H1 (cell line): Measurements from ENCODE around the gene DNAJC27. TPM values are rescaled to one million over a fixed set of nuclear protein-coding genes. Genes with fewer than 3 reads are reported as not detected.

Experiments used
- CTCF ChIA-PET: fragments of 300-600 bp; sonication (Branson Sonifier 250); formaldehyde crosslinking; loops from one replicate; lab custom pipeline; 2021; ENCODE audit not compliant: partially characterized antibody; lab: Charles Lee
- POLR2A ChIA-PET: fragments of 300-600 bp; sonication (Branson Sonifier 250); formaldehyde crosslinking; loops from one replicate; lab custom pipeline; 2021; ENCODE audit warnings: inconsistent platforms; ENCODE audit not compliant: partially characterized antibody; lab: Charles Lee
- DNase-seq, 2 experiments: peaks; one replicate each; pipeline versions ENCODE4 v3.0.0 to v3.0.0-alpha.2; 2010 to 2022; ENCODE audit warnings: low spot score in 2 of 2, low read depth in 1 of 2, mixed read lengths in 1 of 2
- FAIRE-seq: peaks from 2 replicates; lab custom pipeline; 2011; peaks lifted over from hg19 to GRCh38; lab: Jason Lieb, UNC
- H2AFZ ChIP-seq: 2 replicates; pipeline ENCODE4 v1.8.1; 2012; ENCODE audit warnings: low read length, inconsistent platforms
- H2AK5ac ChIP-seq: 2 replicates; pipeline ENCODE4 v1.6.1; 2013; ENCODE audit warnings: low read depth, low read length
- H2BK120ac ChIP-seq: replicated peaks from 2 replicates; pipeline ENCODE3; 2013; ENCODE audit warnings: low read depth, low read length, inconsistent platforms
- H2BK12ac ChIP-seq: 2 replicates; pipeline ENCODE4 v1.6.1; 2013; ENCODE audit warnings: low read depth, low read length
- H2BK15ac ChIP-seq: 2 replicates; pipeline ENCODE4 v1.6.1; 2013; ENCODE audit warnings: low read length
- H2BK20ac ChIP-seq: 2 replicates; pipeline ENCODE4 v1.6.1; 2013; ENCODE audit warnings: low read length
- H2BK5ac ChIP-seq: 2 replicates; pipeline ENCODE4 v1.6.1; 2013; ENCODE audit warnings: low read depth, low read length
- H3K14ac ChIP-seq: 2 replicates; pipeline ENCODE4 v1.6.1; 2013; ENCODE audit warnings: inconsistent platforms; ENCODE audit not compliant: insufficient read length
- H3K18ac ChIP-seq: 2 replicates; pipeline ENCODE4 v1.6.1; 2013; ENCODE audit warnings: low read length; ENCODE audit errors: extremely low read depth
- H3K23ac ChIP-seq: 2 replicates; pipeline ENCODE4 v1.6.1; 2013; ENCODE audit warnings: inconsistent platforms; ENCODE audit not compliant: insufficient read length
- H3K23me2 ChIP-seq: 2 replicates; pipeline ENCODE4 v1.6.1; 2013; ENCODE audit warnings: low read depth, low read length
- H3K27ac ChIP-seq: 2 replicates; pipeline ENCODE4 v1.6.1; 2011; ENCODE audit warnings: low read depth, low read length, inconsistent platforms
- H3K27me3 ChIP-seq, 4 experiments: replicated peaks in 1 of 4; 1 replicate in 1 of 4; 2 replicates in 3 of 4; pipeline versions ENCODE4 v1.6.1 to v1.8.1; 2011 to 2013; ENCODE audit warnings: low read length in 3 of 4, mild to moderate bottlenecking in 3 of 4, inconsistent platforms in 2 of 4, mixed read lengths in 2 of 4, moderate library complexity in 1 of 4; ENCODE audit not compliant: control insufficient read depth in 3 of 4, insufficient read depth in 3 of 4; ENCODE audit errors: extremely low read depth in 1 of 4
- H3K36me3 ChIP-seq, 4 experiments: 2 replicates each; pipeline versions ENCODE4 v1.6.1 to v1.8.1; 2011 to 2013; ENCODE audit warnings: mild to moderate bottlenecking in 4 of 4, low read length in 3 of 4, moderate library complexity in 2 of 4, control low read depth in 1 of 4, inconsistent platforms in 1 of 4; ENCODE audit not compliant: insufficient read depth in 4 of 4, control insufficient read depth in 2 of 4
- H3K4ac ChIP-seq: replicated peaks from 2 replicates; pipeline ENCODE3; 2013; ENCODE audit warnings: low read length, low read depth, mixed read lengths, inconsistent platforms; ENCODE audit not compliant: insufficient read length
- H3K4me1 ChIP-seq, 4 experiments: replicated peaks in 1 of 4; 1 replicate in 1 of 4; 2 replicates in 3 of 4; pipeline versions ENCODE4 v1.6.1 to v1.8.1; 2011 to 2013; ENCODE audit warnings: low read length in 3 of 4, inconsistent platforms in 2 of 4, mixed read lengths in 1 of 4; ENCODE audit not compliant: insufficient read depth in 4 of 4, control insufficient read depth in 3 of 4
- H3K4me2 ChIP-seq, 2 experiments: 2 replicates each; pipeline versions ENCODE4 v1.6.1 to v1.8.1; 2011 to 2013; ENCODE audit warnings: low read depth in 2 of 2, low read length in 2 of 2, control low read depth in 1 of 2, inconsistent platforms in 1 of 2, mild to moderate bottlenecking in 1 of 2; ENCODE audit not compliant: insufficient read depth in 1 of 2
- H3K4me3 ChIP-seq, 4 experiments: fragments of 200-600, 300-600 bp in 1 of 4; sonication (generic), shearing (Covaris generic), sonication (Bioruptor Twin) in 1 of 4; 2 replicates each; pipeline versions ENCODE4 v1.5.1 to v1.8.1; 2011 to 2016; ENCODE audit warnings: low read length in 4 of 4, low read depth in 3 of 4, control low read depth in 2 of 4, inconsistent platforms in 2 of 4, mild to moderate bottlenecking in 2 of 4, mixed read lengths in 1 of 4, moderate library complexity in 1 of 4; ENCODE audit not compliant: insufficient read depth in 2 of 4; ENCODE audit errors: extremely low read depth in 1 of 4
- H3K56ac ChIP-seq: replicated peaks from 2 replicates; pipeline ENCODE3; 2013; ENCODE audit warnings: low read depth, mild to moderate bottlenecking, mixed read lengths, low read length, inconsistent platforms; ENCODE audit not compliant: insufficient read length
- H3K79me1 ChIP-seq: 2 replicates; pipeline ENCODE4 v1.6.1; 2013; ENCODE audit warnings: low read depth, low read length, control low read depth
- H3K79me2 ChIP-seq, 2 experiments: 2 replicates each; pipeline versions ENCODE4 v1.6.1 to v1.8.1; 2012 to 2013; ENCODE audit warnings: low read length in 2 of 2, mild to moderate bottlenecking in 2 of 2, inconsistent platforms in 1 of 2; ENCODE audit not compliant: insufficient read depth in 2 of 2, control insufficient read depth in 1 of 2
- H3K9ac ChIP-seq, 4 experiments: replicated peaks in 1 of 4; 1 replicate in 1 of 4; 2 replicates in 3 of 4; pipeline versions ENCODE4 v1.6.1 to v1.8.1; 2011 to 2013; ENCODE audit warnings: low read depth in 3 of 4, low read length in 3 of 4, control low read depth in 2 of 4, mild to moderate bottlenecking in 2 of 4, moderate library complexity in 2 of 4, inconsistent platforms in 1 of 4; ENCODE audit errors: extremely low read depth in 1 of 4
- H3K9me3 ChIP-seq, 2 experiments: 2 replicates each; pipeline versions ENCODE4 v1.6.1 to v1.8.1; 2012 to 2013; ENCODE audit warnings: mild to moderate bottlenecking in 2 of 2, moderate library complexity in 2 of 2, control low read depth in 1 of 2, inconsistent platforms in 1 of 2, low read depth in 1 of 2, low read length in 1 of 2, mixed read lengths in 1 of 2; ENCODE audit not compliant: insufficient read depth in 2 of 2
- H4K20me1 ChIP-seq, 2 experiments: replicated peaks in 1 of 2; 2 replicates each; pipeline versions ENCODE3 to v1.8.1; 2011 to 2013; ENCODE audit warnings: inconsistent platforms in 2 of 2, low read length in 2 of 2, mild to moderate bottlenecking in 1 of 2; ENCODE audit not compliant: insufficient read depth in 2 of 2, control insufficient read depth in 1 of 2
- H4K5ac ChIP-seq: 2 replicates; pipeline ENCODE4 v1.6.1; 2013; ENCODE audit warnings: low read length, low read depth, mixed read lengths, inconsistent platforms; ENCODE audit not compliant: insufficient read length
- H4K8ac ChIP-seq: 2 replicates; pipeline ENCODE4 v1.8.0; 2013; ENCODE audit warnings: mild to moderate bottlenecking, moderate library complexity, low read length, inconsistent platforms; ENCODE audit not compliant: insufficient read depth; ENCODE audit errors: extremely low read depth
- H4K91ac ChIP-seq: replicated peaks from 2 replicates; pipeline ENCODE3; 2013; ENCODE audit warnings: low read length, mixed read lengths, inconsistent platforms; ENCODE audit not compliant: insufficient read length
- ASH2L ChIP-seq: fragments of 200-600, 300-600 bp; sonication (generic); IDR thresholded peaks from one replicate; pipeline ENCODE4 v1.7.1; 2017; ENCODE audit warnings: low read length
- BRCA1 ChIP-seq: IDR thresholded peaks from 2 replicates; pipeline ENCODE4 v1.6.1; 2012; ENCODE audit warnings: low read depth, low read length, improper control_type of control experiment
- CBX5 ChIP-seq: fragments of 300-800, 300-1000 bp; sonication (generic); IDR thresholded peaks from 2 replicates; pipeline ENCODE4 v1.7.1; 2016; ENCODE audit warnings: antibody characterized with exemption, low read length, low read depth
- GTF2F1 ChIP-seq: IDR thresholded peaks from 2 replicates; pipeline ENCODE4 v1.6.1; 2012; ENCODE audit warnings: low read depth, low read length, improper control_type of control experiment, borderline replicate concordance
- JUN ChIP-seq: IDR thresholded peaks from 2 replicates; pipeline ENCODE4 v1.6.1; 2011; ENCODE audit warnings: low read depth, mild to moderate bottlenecking, improper control_type of control experiment, low read length
- SIN3A ChIP-seq, 2 experiments: IDR thresholded peaks in 1 of 2; conservative IDR thresholded peaks in 1 of 2; 2 replicates each; pipeline ENCODE4 v1.6.1; 2011 to 2012; ENCODE audit warnings: low read length in 2 of 2, improper control_type of control experiment in 1 of 2, low read depth in 1 of 2, mild to moderate bottlenecking in 1 of 2
- SIRT6 ChIP-seq: IDR thresholded peaks from one replicate; pipeline ENCODE4 v1.7.1; 2012; ENCODE audit warnings: low read length, inconsistent platforms
- SP4 ChIP-seq: IDR thresholded peaks from 2 replicates; pipeline ENCODE4 v1.6.1; 2012; ENCODE audit warnings: low read length, inconsistent platforms
- WGBS, 2 experiments: shearing (Covaris generic) in 1 of 2; methylation state at CpG; one replicate each; pipeline versions ENCODE4 v1.1.6 to v1.1.7; 2013 to 2015; ENCODE audit warnings: low lambda C conversion rate in 2 of 2, mixed read lengths in 2 of 2, inconsistent platforms in 1 of 2, low coverage in 1 of 2, missing lambda C conversion rate in 1 of 2; ENCODE audit not compliant: insufficient replicate concordance in 2 of 2, insufficient coverage in 1 of 2, insufficient read length in 1 of 2; ENCODE audit errors: extremely low coverage in 1 of 2, missing lambda C conversion rate in 1 of 2; 5-methylcytosine and 5-hydroxymethylcytosine counted together
- polyA plus RNA-seq, 7 experiments: library from polyadenylated mRNA; depleted of rRNA in 3 of 7; stranded (reverse) in 5 of 7; unstranded in 2 of 7; fragments of >200 nt in 5 of 7; fragments of 200-250 nt in 2 of 7; gene quantifications; 1 replicate in 5 of 7; 2 replicates in 1 of 7; 4 replicates in 1 of 7; pipeline versions ENCODE4 v1.2.1 to v1.2.3, GENCODE V29; 2011 to 2013; ENCODE audit warnings: missing spikeins in 2 of 7, mixed read lengths in 2 of 7
- total RNA-seq: library from RNA; stranded (reverse); fragmentation: NEBNext Ultra II Directional; extraction: Animal tissue kit (Norgen Biotek cat#: 25700); gene quantifications from 2 replicates; pipeline ENCODE4 v1.2.1, GENCODE V29; 2021
- TF ChIP-seq, protein P1 (sequence below): IDR thresholded peaks from 2 replicates; pipeline ENCODE4 v1.6.1; 2011; ENCODE audit warnings: low read length, improper control_type of control experiment

Gene DNAJC27
- total and polyA plus RNA-seq, 2 of the 8 experiments (the other 6 are each of a cell fraction or from before 2014, with no cell fraction given): 1.4 to 4.5 TPM

GRCh38 chr2:24918326-24919036 is 53.3 kb downstream of the DNAJC27 start:
- FAIRE-seq (no peak), DNase-seq (no peak)
- ChIA-PET POLR2A (interaction anchor here (1.2 kb wide), 1 partner anchor 8 kb away, joined by 3 read pairs; no protein-coding TSS in a partner anchor), CTCF (interaction anchor here (0.5 to 2.2 kb wide), 4 partner anchors 9 to 60 kb away, joined by 3 to 6 read pairs (median 3); no protein-coding TSS in a partner anchor)
- Histone ChIP-seq H3K56ac (no peak overlapping the region), H3K4me3 (peak overlapping the region in 1 of 4 experiments; percentile 76; a peak in 2 of 8 replicates), H3K4me1 (peaks cover 0 to 13% (median 3%) of the 10 kb centered on the region in 4 experiments; a peak in 5 of 7 replicates), H3K23me2 (peaks cover 3% of the 10 kb centered on the region; the same call in 1 of the 2 replicates), H2BK120ac (no peak overlapping the region), H2AK5ac (peak overlapping the region; percentile 45; the same call in 1 of the 2 replicates), H4K91ac (no peak overlapping the region), H2BK20ac (0 out of 2 replicates have a peak overlapping the region, but pooled peaks have one; percentile 18), H2BK12ac (no peak overlapping the region), H3K18ac (no peak overlapping the region), H3K79me1 (peaks cover 7% of the 10 kb centered on the region), H3K4ac (no peak overlapping the region), H4K5ac (no peak overlapping the region), H2AFZ (no peak overlapping the region), H3K27ac (no peak overlapping the region), H4K20me1 (peaks cover 0 to 18% of the 10 kb centered on the region in 2 experiments), H4K8ac (no peak overlapping the region), H3K36me3 (no peaks in the 10 kb centered on the region), H3K4me2 (peak overlapping the region; percentile 72 to 78; a peak in 3 of 4 replicates), H2BK5ac (0 out of 2 replicates have a peak overlapping the region, but pooled peaks have one; percentile 16), H3K9me3 (no peaks in the 10 kb centered on the region), H3K27me3 (no peaks in the 10 kb centered on the region; a peak in 2 of 7 replicates), H2BK15ac (peak overlapping the region; percentile 72; the same call in 1 of the 2 replicates), H3K23ac (no peak overlapping the region), H3K9ac (no peak overlapping the region), H3K14ac (no peak overlapping the region), H3K79me2 (peaks cover 0 to 5% of the 10 kb centered on the region in 2 experiments; a peak in 1 of 4 replicates)
- WGBS, 2 experiments: 91% methylated on average over 42 of the region's 42 CpGs; no CpG with 5 or more reads in 1 of the 2 experiments
- TF ChIP-seq, protein P1, sequence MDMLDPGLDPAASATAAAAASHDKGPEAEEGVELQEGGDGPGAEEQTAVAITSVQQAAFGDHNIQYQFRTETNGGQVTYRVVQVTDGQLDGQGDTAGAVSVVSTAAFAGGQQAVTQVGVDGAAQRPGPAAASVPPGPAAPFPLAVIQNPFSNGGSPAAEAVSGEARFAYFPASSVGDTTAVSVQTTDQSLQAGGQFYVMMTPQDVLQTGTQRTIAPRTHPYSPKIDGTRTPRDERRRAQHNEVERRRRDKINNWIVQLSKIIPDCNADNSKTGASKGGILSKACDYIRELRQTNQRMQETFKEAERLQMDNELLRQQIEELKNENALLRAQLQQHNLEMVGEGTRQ: no peak
- TF ChIP-seq GTF2F1: no peak
- no peak for TF ChIP-seq CBX5
- TF ChIP-seq SIN3A (conservative IDR thresholded peaks at IDR 0.05 in 1 of 2, IDR thresholded peaks at IDR 0.05 in 1 of 2; ENCODE audit: low read depth in 1 of 2, low read length in 2 of 2): no peak
- no peak for TF ChIP-seq JUN
- TF ChIP-seq ASH2L: no peak
- TF ChIP-seq BRCA1: no peak
- no peak for TF ChIP-seq SP4
- no peak for TF ChIP-seq SIRT6
